ENCODE results near the gene RPL13A.

Gene RPL13A

GRCh38 chr19:49490287-49491029 is 3.0 kb downstream of the RPL13A start:
- Histone ChIP-seq H3K4me2 (ENCODE audit: low read depth, low read length, poor library complexity, severe bottlenecking) (peak overlapping the region; percentile 95), H2AFZ (ENCODE audit: low read length) (no peak overlapping the region), H3K27me3 (ENCODE audit: insufficient read depth, low read length, poor library complexity, severe bottlenecking) (peaks cover 9% of the 10 kb centered on the region), H3K36me3 (ENCODE audit: insufficient read depth, low read length) (peaks cover 43% of the 10 kb centered on the region), H3K4me1 (ENCODE audit: insufficient read depth, low read length, poor library complexity, severe bottlenecking) (peaks cover 23% of the 10 kb centered on the region), H3K9ac (ENCODE audit: low read depth, low read length, poor library complexity, severe bottlenecking) (peak overlapping the region; percentile 98), H3F3A (ENCODE audit: low read depth) (peaks cover 16% of the 10 kb centered on the region), H3K9me2 (replicated peaks; ENCODE audit: low read depth, low read length) (no peaks in the 10 kb centered on the region), H4K20me1 (ENCODE audit: insufficient read depth, low read length, poor library complexity, severe bottlenecking) (peaks cover 55% of the 10 kb centered on the region), H3K9me3 (ENCODE audit: insufficient read depth, low read depth, low read length) (no peaks in the 10 kb centered on the region), H3K79me2 (ENCODE audit: insufficient read depth, low read length) (peaks cover 59% of the 10 kb centered on the region), H3K4me3 (ENCODE audit: low read length, poor library complexity, severe bottlenecking) (peak overlapping the region; percentile 83)
- TF ChIP-seq EZH2phosphoT487 (IDR thresholded peaks at IDR 0.05; ENCODE audit: borderline replicate concordance) = no peak
- TF ChIP-seq CTCF (conservative IDR thresholded peaks at IDR 0.05; ENCODE audit: low read length) = no peak

- H3K36me3 ChIP-seq (ENCODE audit: insufficient read depth, low read length) = peaks cover 43% of the 10 kb centered on the region
- no peak overlapping the region for H3K9ac ChIP-seq (ENCODE audit: low read depth, low read length, poor library complexity, severe bottlenecking)
- peaks cover 59% of the 10 kb centered on the region for H3K79me2 ChIP-seq (ENCODE audit: insufficient read depth, low read length)
- H2AFZ ChIP-seq (ENCODE audit: low read length) = no peak overlapping the region
- H3K9me3 ChIP-seq (ENCODE audit: insufficient read depth, low read depth, low read length) = no peaks in the 10 kb centered on the region
- peak overlapping the region; percentile 83 for H3K4me3 ChIP-seq (ENCODE audit: low read length, poor library complexity, severe bottlenecking)
- peaks cover 9% of the 10 kb centered on the region for H3K27me3 ChIP-seq (ENCODE audit: insufficient read depth, low read length, poor library complexity, severe bottlenecking)
- peaks cover 55% of the 10 kb centered on the region for H4K20me1 ChIP-seq (ENCODE audit: insufficient read depth, low read length, poor library complexity, severe bottlenecking)
- peak overlapping the region; percentile 95 for H3K4me2 ChIP-seq (ENCODE audit: low read depth, low read length, poor library complexity, severe bottlenecking)
- TF ChIP-seq CTCF (conservative IDR thresholded peaks at IDR 0.05; ENCODE audit: low read length) (no peak), EZH2phosphoT487 (IDR thresholded peaks at IDR 0.05; ENCODE audit: borderline replicate concordance) (no peak)
- H3F3A ChIP-seq (ENCODE audit: low read depth) = peaks cover 16% of the 10 kb centered on the region
- H3K4me1 ChIP-seq (ENCODE audit: insufficient read depth, low read length, poor library complexity, severe bottlenecking) = peaks cover 23% of the 10 kb centered on the region
- no peaks in the 10 kb centered on the region for H3K9me2 ChIP-seq (replicated peaks; ENCODE audit: low read depth, low read length)
Observed at GRCh38 chr19:49491030-49491803, 3.8 kb downstream of the RPL13A start.

- no peak for TF ChIP-seq EZH2phosphoT487 (IDR thresholded peaks at IDR 0.05; ENCODE audit: borderline replicate concordance)
- TF ChIP-seq CTCF (conservative IDR thresholded peaks at IDR 0.05; ENCODE audit: low read length) = no peak
- Histone ChIP-seq H3K4me2 (ENCODE audit: low read depth, low read length, poor library complexity, severe bottlenecking) (no peak overlapping the region), H3K4me3 (ENCODE audit: low read length, poor library complexity, severe bottlenecking) (no peak overlapping the region), H3K36me3 (ENCODE audit: insufficient read depth, low read length) (peaks cover 43% of the 10 kb centered on the region), H3K4me1 (ENCODE audit: insufficient read depth, low read length, poor library complexity, severe bottlenecking) (peaks cover 23% of the 10 kb centered on the region), H4K20me1 (ENCODE audit: insufficient read depth, low read length, poor library complexity, severe bottlenecking) (peaks cover 61% of the 10 kb centered on the region), H3K9me2 (replicated peaks; ENCODE audit: low read depth, low read length) (no peaks in the 10 kb centered on the region), H3K9ac (ENCODE audit: low read depth, low read length, poor library complexity, severe bottlenecking) (no peak overlapping the region), H3K27me3 (ENCODE audit: insufficient read depth, low read length, poor library complexity, severe bottlenecking) (peaks cover 16% of the 10 kb centered on the region), H3K9me3 (ENCODE audit: insufficient read depth, low read depth, low read length) (no peaks in the 10 kb centered on the region), H3K79me2 (ENCODE audit: insufficient read depth, low read length) (peaks cover 67% of the 10 kb centered on the region), H3F3A (ENCODE audit: low read depth) (peaks cover 16% of the 10 kb centered on the region), H2AFZ (ENCODE audit: low read length) (no peak overlapping the region)
Observed at GRCh38 chr19:49491804-49492572, 4.6 kb downstream of the RPL13A start.
